Astrocyte of the spinal cord (primary cell): ENCODE data around the gene BCAP31.

Experiments used
- DNase-seq: peaks from one replicate; pipeline ENCODE4 v3.0.0; 2011; ENCODE audit warnings: low read depth, low spot score
- H3K4me3 ChIP-seq: 2 replicates; pipeline ENCODE4 v1.5.1; 2011; ENCODE audit warnings: low read depth, mild to moderate bottlenecking, low read length, moderate library complexity
- in situ Hi-C: cut with HindIII; loops from 2 replicates; pipeline ENCODE4 v1.10.0; 2017; ENCODE audit warnings: low sequenced_read_pairs
- TF ChIP-seq, protein P1 (sequence below): IDR thresholded peaks from 2 replicates; pipeline ENCODE4 v1.5.1; 2012; ENCODE audit warnings: low read depth, mild to moderate bottlenecking, low read length, inconsistent platforms

BCAP31 gene

DNA sequence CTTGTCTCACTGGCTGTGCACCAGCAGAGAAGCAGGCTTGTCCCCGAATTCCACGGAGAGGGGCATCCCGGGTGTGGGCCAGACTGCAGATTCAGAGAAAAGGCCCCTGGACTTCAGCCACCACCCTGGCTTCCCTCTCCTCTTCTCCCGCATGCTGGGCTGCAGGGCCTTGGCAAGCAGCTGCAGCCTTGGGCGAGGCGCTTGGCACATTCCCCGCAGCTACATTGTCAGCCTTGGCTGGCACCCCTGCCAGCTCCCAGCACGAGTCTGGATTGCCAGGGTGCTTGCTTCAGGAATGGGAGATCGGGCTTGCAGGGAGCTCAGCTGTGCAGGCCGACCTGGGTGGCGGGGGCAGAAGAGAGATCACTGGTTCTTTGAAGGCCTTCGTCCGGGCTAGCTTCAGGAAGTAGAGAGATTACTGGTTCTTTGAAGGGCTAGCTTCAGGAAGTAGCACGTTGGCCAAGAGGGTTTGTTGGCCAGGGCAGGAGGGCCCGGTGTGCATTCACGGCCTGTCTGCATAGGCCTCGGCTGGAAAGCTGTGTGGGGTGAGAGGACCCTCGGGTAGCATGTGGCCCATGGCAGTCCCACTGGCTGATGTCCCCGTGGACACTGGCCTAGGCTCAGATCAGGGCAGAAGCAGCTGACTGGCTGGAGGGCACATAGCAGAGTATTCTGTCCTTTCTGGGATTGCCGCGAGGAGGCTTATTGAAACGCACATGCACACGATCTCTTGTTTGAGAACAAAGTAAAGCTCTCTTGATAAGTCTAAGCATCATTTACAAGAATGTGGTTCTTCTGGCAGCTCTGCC lies 3.1 kb upstream of the BCAP31 start:
- TF ChIP-seq, protein P1, sequence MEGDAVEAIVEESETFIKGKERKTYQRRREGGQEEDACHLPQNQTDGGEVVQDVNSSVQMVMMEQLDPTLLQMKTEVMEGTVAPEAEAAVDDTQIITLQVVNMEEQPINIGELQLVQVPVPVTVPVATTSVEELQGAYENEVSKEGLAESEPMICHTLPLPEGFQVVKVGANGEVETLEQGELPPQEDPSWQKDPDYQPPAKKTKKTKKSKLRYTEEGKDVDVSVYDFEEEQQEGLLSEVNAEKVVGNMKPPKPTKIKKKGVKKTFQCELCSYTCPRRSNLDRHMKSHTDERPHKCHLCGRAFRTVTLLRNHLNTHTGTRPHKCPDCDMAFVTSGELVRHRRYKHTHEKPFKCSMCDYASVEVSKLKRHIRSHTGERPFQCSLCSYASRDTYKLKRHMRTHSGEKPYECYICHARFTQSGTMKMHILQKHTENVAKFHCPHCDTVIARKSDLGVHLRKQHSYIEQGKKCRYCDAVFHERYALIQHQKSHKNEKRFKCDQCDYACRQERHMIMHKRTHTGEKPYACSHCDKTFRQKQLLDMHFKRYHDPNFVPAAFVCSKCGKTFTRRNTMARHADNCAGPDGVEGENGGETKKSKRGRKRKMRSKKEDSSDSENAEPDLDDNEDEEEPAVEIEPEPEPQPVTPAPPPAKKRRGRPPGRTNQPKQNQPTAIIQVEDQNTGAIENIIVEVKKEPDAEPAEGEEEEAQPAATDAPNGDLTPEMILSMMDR: no peak
- in situ Hi-C loops: no loop called here
- H3K4me3 ChIP-seq: peak overlapping the region; percentile 17
- peak; percentile 9 for DNase-seq

DNA sequence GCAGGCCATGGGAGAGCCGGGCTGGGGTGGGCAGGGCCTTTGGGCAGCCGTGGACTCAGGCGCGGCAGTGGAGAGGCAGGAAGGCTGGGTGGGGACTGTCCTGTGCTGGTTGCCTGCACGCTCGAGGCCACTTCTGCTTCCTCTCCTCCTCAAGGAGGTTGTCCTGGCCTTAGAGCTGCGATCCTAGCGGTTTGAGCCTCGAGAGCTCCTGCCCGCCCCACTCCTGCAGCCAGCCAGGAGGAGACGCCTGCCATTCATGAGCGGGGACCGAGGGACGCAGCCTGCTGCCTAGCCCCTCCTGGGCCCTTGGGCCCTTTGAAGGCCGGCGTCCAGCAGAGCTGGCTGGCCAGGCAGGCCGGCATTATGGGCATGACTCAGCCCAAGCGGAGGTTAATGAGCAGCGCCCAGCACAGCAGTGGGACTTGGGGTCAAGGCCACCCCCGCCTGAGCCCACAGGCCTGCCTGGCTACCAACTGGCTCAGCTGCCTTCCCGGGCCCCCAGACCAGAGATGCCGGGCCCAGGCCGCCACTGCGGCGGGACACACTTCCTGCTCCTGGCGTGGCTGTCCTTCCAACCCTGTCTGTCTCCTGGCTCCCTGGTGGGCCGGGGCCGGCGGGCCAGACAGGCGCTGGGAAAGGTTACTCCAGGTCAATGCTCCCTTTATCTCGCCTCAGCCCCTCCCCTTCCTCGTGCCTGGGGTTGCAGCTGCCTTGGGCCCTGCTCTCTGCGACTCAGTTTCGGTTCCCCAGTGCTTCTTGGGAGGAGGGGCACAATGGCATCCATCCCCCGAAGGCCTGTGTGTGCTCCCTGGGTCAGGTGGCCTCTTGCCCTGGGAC lies 2.3 kb upstream of the BCAP31 start:
- TF ChIP-seq, protein P1: no peak
- in situ Hi-C loops: no loop called here
- peak; percentile 56 for DNase-seq
- peak overlapping the region; percentile 17 for H3K4me3 ChIP-seq

DNA sequence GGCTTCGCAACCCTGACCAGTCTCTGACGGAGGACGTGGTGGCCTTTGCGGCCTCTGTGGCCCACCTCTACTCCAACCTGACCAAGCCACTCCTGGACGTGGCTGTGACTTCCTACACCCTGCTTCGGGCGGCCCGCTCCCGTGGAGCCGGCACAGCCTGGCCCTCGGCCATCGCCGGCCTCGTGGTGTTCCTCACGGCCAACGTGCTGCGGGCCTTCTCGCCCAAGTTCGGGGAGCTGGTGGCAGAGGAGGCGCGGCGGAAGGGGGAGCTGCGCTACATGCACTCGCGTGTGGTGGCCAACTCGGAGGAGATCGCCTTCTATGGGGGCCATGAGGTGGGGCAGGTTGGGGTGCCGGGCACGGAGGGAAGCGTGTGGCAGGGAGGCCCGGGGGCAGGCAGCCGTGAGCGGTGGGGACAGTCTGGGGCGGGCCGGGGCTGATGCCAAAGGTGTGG lies 1.7 kb upstream of the BCAP31 start:
- TF ChIP-seq, protein P1: no peak
- no peak overlapping the region for H3K4me3 ChIP-seq

DNA sequence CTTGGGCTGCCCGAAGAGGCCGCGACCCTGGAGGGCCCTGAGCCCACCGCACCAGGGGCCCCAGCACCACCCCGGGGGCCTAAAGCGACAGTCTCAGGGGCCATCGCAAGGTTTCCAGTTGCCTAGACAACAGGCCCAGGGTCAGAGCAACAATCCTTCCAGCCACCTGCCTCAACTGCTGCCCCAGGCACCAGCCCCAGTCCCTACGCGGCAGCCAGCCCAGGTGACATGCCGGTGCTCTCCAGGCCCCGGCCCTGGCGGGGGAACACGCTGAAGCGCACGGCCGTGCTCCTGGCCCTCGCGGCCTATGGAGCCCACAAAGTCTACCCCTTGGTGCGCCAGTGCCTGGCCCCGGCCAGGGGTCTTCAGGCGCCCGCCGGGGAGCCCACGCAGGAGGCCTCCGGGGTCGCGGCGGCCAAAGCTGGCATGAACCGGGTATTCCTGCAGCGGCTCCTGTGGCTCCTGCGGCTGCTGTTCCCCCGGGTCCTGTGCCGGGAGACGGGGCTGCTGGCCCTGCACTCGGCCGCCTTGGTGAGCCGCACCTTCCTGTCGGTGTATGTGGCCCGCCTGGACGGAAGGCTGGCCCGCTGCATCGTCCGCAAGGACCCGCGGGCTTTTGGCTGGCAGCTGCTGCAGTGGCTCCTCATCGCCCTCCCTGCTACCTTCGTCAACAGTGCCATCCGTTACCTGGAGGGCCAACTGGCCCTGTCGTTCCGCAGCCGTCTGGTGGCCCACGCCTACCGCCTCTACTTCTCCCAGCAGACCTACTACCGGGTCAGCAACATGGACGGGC lies 1.0 kb upstream of the BCAP31 start:
- TF ChIP-seq, protein P1: no peak
- peak overlapping the region; percentile 34 for H3K4me3 ChIP-seq
- in situ Hi-C loops: no loop called here
- no peak for DNase-seq

More for the DNA sequence above, 1.7 kb upstream of the BCAP31 start:
- DNase-seq: no peak
- in situ Hi-C loops: no loop called here

DNA sequence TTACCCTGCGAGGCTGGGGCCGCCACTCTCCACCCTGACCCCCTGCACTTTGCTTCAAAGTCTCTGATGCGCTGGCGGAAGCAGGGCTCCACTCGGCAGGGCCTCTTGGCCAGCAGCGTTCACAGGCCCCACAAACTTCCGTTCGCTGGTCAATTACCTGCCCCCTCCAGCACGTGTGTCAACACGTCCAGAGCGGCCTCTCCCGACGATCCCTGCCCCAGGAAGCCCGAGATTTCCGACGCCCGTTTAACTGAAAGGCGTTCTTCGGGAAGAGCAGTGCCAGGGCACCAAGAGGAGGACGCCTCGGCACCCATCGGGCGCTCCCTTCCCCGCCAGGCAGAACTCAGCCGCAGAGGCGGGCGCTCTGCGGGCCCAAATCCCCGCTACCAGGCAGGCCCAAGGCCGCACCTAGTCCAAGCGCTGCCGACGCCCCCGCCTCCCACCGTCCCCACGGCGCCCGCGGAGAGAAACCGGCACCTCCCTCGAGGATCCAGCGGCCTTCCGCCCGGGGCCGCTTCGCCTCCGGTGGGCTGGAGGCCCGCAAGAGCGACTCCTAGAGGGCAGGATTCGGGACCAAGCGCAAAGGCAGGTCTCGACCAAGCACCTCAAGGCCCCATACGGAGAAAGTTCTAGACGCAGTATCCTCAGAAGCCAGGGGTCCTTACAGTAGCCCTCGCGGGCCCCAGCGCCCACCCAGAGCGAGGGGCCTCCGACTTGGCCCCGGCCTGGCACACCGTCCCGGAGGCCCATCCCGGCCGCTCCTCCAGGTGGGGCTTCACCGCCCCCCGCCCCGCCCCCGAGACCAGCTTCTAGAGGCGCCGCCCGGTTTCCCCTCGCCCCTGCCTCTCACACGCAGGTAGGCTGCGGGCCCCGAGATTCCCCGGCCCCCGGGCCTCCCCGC lies 586 bp downstream of the BCAP31 start:
- H3K4me3 ChIP-seq: peak overlapping the region; percentile 62
- in situ Hi-C loops: no loop called here
- DNase-seq: peak; percentile 35
- TF ChIP-seq, protein P1: peak; percentile 50
